H1 (cell line): ENCODE results near the gene SPCS3. TPM values are rescaled to one million over a fixed set of nuclear protein-coding genes. Genes with fewer than 3 reads are reported as not detected.

Experiments used
- CHD1 ChIP-seq: IDR thresholded peaks from 2 replicates; pipeline ENCODE4 v1.6.1; 2012; ENCODE audit warnings: low read depth, low read length, improper control_type of control experiment
- GABPA ChIP-seq: IDR thresholded peaks from 2 replicates; pipeline ENCODE4 v1.6.1; 2011; ENCODE audit warnings: mild to moderate bottlenecking, low read length, moderate library complexity, borderline replicate concordance; ENCODE audit not compliant: insufficient read depth
- polyA plus RNA-seq, 7 experiments: library from polyadenylated mRNA; depleted of rRNA in 3 of 7; stranded (reverse) in 5 of 7; unstranded in 2 of 7; fragments of >200 nt in 5 of 7; fragments of 200-250 nt in 2 of 7; gene quantifications; 1 replicate in 5 of 7; 2 replicates in 1 of 7; 4 replicates in 1 of 7; pipeline versions ENCODE4 v1.2.1 to v1.2.3, GENCODE V29; 2011 to 2013; ENCODE audit warnings: missing spikeins in 2 of 7, mixed read lengths in 2 of 7
- total RNA-seq: library from RNA; stranded (reverse); fragmentation: NEBNext Ultra II Directional; extraction: Animal tissue kit (Norgen Biotek cat#: 25700); gene quantifications from 2 replicates; pipeline ENCODE4 v1.2.1, GENCODE V29; 2021

SPCS3 gene
- total and polyA plus RNA-seq, 2 of the 8 experiments (the other 6 are each of a cell fraction or from before 2014, with no cell fraction given) = 18.4 to 117 TPM

GRCh38 chr4:176319704-176320339, at the start of gene SPCS3 (continued):
- TF ChIP-seq CHD1 (no peak), GABPA (no peak)
